ENCODE data around the gene PCDHGC5. TPM values are rescaled to one million over a fixed set of nuclear protein-coding genes. Genes with fewer than 3 reads are reported as not detected.

PCDHGC5 gene
- total and polyA plus RNA-seq, 11 donors: 0.72 to 5.4 (median 3.0) TPM

DNA sequence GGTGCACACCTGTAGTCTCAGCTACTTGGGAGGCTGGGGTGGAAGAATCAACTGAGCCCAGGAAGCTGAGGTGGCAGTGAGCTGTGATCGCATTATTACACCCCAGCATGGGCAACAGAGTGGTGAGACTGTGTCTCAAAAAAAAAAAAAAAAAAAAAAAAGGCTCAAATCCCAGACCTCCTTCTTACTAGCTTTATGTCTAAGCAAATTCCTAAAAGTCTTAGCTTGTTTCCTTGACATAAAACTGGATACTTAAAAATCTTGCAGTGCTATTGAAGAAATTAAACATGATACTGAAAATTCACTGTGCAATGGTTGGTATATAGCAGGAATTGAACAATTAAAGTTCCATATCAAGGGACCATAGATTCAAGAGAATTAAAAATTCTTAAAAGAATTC lies 45.0 kb downstream of the PCDHGC5 start:
- Histone ChIP-seq H3K9me3 (no peaks in the 10 kb centered on the region), H3K27me3 (no peaks in the 10 kb centered on the region), H3K36me3 (peaks cover 0 to 67% (median 20%) of the 10 kb centered on the region in 9 donors), H3K4me3 (no peak overlapping the region), H3K27ac (no peak overlapping the region), H3K4me1 (peaks cover 2 to 22% (median 17%) of the 10 kb centered on the region in 12 donors)
- TF ChIP-seq POLR2A (IDR thresholded peaks at IDR 0.05): no peak
- TF ChIP-seq, protein P1, sequence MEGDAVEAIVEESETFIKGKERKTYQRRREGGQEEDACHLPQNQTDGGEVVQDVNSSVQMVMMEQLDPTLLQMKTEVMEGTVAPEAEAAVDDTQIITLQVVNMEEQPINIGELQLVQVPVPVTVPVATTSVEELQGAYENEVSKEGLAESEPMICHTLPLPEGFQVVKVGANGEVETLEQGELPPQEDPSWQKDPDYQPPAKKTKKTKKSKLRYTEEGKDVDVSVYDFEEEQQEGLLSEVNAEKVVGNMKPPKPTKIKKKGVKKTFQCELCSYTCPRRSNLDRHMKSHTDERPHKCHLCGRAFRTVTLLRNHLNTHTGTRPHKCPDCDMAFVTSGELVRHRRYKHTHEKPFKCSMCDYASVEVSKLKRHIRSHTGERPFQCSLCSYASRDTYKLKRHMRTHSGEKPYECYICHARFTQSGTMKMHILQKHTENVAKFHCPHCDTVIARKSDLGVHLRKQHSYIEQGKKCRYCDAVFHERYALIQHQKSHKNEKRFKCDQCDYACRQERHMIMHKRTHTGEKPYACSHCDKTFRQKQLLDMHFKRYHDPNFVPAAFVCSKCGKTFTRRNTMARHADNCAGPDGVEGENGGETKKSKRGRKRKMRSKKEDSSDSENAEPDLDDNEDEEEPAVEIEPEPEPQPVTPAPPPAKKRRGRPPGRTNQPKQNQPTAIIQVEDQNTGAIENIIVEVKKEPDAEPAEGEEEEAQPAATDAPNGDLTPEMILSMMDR (IDR thresholded peaks at IDR 0.05): no peak
- WGBS, 4 donors: 100% methylated on average over 1 of the region's 1 CpG
- DNase-seq (no peak), ATAC-seq (no peak)
- intact Hi-C loops (cut with DNase I): no loop called here

DNA sequence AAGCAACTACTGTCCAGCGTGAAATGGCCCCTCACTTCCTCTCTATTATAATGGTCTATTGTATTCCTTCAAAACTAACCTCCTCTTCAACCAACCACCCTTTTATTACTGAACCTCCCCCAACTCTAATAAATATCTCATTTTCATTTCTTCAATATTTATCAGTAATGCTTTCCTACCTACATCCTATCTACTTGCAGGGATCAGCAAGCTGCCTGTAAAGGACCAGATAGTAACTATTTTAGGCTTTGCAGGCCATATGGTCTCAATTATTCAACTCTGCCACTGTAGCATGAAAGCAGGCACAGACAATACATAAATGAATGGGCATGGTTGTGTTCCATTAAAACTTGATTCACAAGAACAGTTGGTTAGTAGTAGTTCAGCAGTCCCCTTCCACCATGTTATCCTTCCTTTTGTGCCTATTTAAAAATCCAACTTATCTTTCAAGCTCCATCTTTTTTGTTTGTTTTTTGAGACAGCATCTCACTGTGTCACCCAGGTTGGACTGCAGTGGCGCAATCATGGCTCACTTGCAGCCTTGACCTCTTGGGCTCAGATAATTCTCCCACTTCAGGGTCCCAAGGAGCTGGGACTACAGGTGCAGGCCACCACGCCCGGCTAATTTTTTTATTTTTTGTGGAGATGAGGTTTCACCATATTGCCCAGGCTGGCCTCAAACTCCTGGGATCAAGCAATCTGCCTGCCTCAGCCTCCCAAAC lies 45.8 kb downstream of the PCDHGC5 start:
- intact Hi-C loops (cut with DNase I): no loop called here
- Histone ChIP-seq H3K36me3 (peaks cover 0 to 61% (median 20%) of the 10 kb centered on the region in 9 donors), H3K9me3 (no peaks in the 10 kb centered on the region), H3K4me3 (no peak overlapping the region), H3K4me1 (peaks cover 0 to 15% (median 10%) of the 10 kb centered on the region in 12 donors), H3K27me3 (no peaks in the 10 kb centered on the region), H3K27ac (no peak overlapping the region)
- WGBS, 4 donors: 91 to 95% (median 95%) methylated on average over 4 of the region's 4 CpGs
- no peak for DNase-seq
- ATAC-seq: no peak
- TF ChIP-seq, protein P1 (IDR thresholded peaks at IDR 0.05): no peak
- TF ChIP-seq POLR2A (IDR thresholded peaks at IDR 0.05): no peak

Other genes starting within 250 kb of the PCDHGC5 start
- 1 to 10 TPM; 3.7 to 7.5 (median 4.5) TPM for gene PCDHB15, start 243.7 kb upstream of the PCDHGC5 start, total RNA-seq
- gene PCDHB15, start 243.7 kb upstream of the PCDHGC5 start, polyA plus RNA-seq: 1 to 10 TPM; 1.6 to 2.8 TPM
- not detected for gene SLC25A2, start 185.0 kb upstream of the PCDHGC5 start, total RNA-seq
- gene SLC25A2, start 185.0 kb upstream of the PCDHGC5 start, polyA plus RNA-seq: not detected
- 100 to 1,000 TPM in 4 of 9 donors, 10 to 100 TPM in 5; 73.9 to 107 (median 99.9) TPM for gene TAF7, start 168.3 kb upstream of the PCDHGC5 start, total RNA-seq
- gene TAF7, start 168.3 kb upstream of the PCDHGC5 start, polyA plus RNA-seq: 100 to 1,000 TPM in 1 of 2 donors, 10 to 100 TPM in 1; 47.2 to 159 TPM
- gene PCDHGA1, start 158.6 kb upstream of the PCDHGC5 start, total RNA-seq: 1 to 10 TPM; 2.1 to 4.9 (median 3.5) TPM
- gene PCDHGA1, start 158.6 kb upstream of the PCDHGC5 start, polyA plus RNA-seq: 1 to 10 TPM; 1.3 to 1.4 TPM
- gene PCDHGA2, start 150.3 kb upstream of the PCDHGC5 start, total RNA-seq: 10 to 100 TPM in 6 of 9 donors, 1 to 10 TPM in 3; 5.8 to 15.1 (median 10.7) TPM
- 1 to 10 TPM; 2.7 to 3.6 TPM for gene PCDHGA2, start 150.3 kb upstream of the PCDHGC5 start, polyA plus RNA-seq
- 10 to 100 TPM in 8 of 9 donors, 1 to 10 TPM in 1; 7.6 to 27.2 (median 14.7) TPM for gene PCDHGA3, start 145.3 kb upstream of the PCDHGC5 start, total RNA-seq
- 1 to 10 TPM; 3.5 to 5.9 TPM for gene PCDHGA3, start 145.3 kb upstream of the PCDHGC5 start, polyA plus RNA-seq
- gene PCDHGB1, start 139.0 kb upstream of the PCDHGC5 start, total RNA-seq: 10 to 100 TPM in 4 of 9 donors, 1 to 10 TPM in 5; 4.4 to 11.9 (median 8.6) TPM
- 1 to 10 TPM in 1 of 2 donors, under 1 TPM in 1; 0.85 to 5.9 TPM for gene PCDHGB1, start 139.0 kb upstream of the PCDHGC5 start, polyA plus RNA-seq
- gene PCDHGA4, start 134.1 kb upstream of the PCDHGC5 start, total RNA-seq: 10 to 100 TPM in 5 of 9 donors, 1 to 10 TPM in 4; 5.1 to 13.7 (median 11.0) TPM
- gene PCDHGA4, start 134.1 kb upstream of the PCDHGC5 start, polyA plus RNA-seq: 1 to 10 TPM; 2.5 to 5.1 TPM
- 10 to 100 TPM in 5 of 9 donors, 1 to 10 TPM in 4; 4.4 to 13.8 (median 10.4) TPM for gene PCDHGB2, start 129.1 kb upstream of the PCDHGC5 start, total RNA-seq
- gene PCDHGB2, start 129.1 kb upstream of the PCDHGC5 start, polyA plus RNA-seq: 1 to 10 TPM; 2.1 to 3.9 TPM
- 1 to 10 TPM; 2.9 to 9.6 (median 7.2) TPM for gene PCDHGA5, start 124.9 kb upstream of the PCDHGC5 start, total RNA-seq
- gene PCDHGA5, start 124.9 kb upstream of the PCDHGC5 start, polyA plus RNA-seq: 1 to 10 TPM; 1.5 to 4.4 TPM
- gene PCDHGB3, start 118.8 kb upstream of the PCDHGC5 start, total RNA-seq: 10 to 100 TPM in 4 of 9 donors, 1 to 10 TPM in 5; 4.0 to 14.9 (median 9.8) TPM
- 1 to 10 TPM; 1.7 to 5.4 TPM for gene PCDHGB3, start 118.8 kb upstream of the PCDHGC5 start, polyA plus RNA-seq
- gene PCDHGA6, start 115.2 kb upstream of the PCDHGC5 start, total RNA-seq: 10 to 100 TPM in 1 of 9 donors, 1 to 10 TPM in 8; 3.6 to 10.3 (median 7.7) TPM
- 1 to 10 TPM; 2.2 to 6.7 TPM for gene PCDHGA6, start 115.2 kb upstream of the PCDHGC5 start, polyA plus RNA-seq
- 10 to 100 TPM in 2 of 9 donors, 1 to 10 TPM in 7; 4.4 to 14.1 (median 7.6) TPM for gene PCDHGA7, start 106.3 kb upstream of the PCDHGC5 start, total RNA-seq
- 1 to 10 TPM; 1.4 to 5.1 TPM for gene PCDHGA7, start 106.3 kb upstream of the PCDHGC5 start, polyA plus RNA-seq
- 10 to 100 TPM in 2 of 9 donors, 1 to 10 TPM in 7; 4.5 to 11.9 (median 7.3) TPM for gene PCDHGB4, start 101.4 kb upstream of the PCDHGC5 start, total RNA-seq
- gene PCDHGB4, start 101.4 kb upstream of the PCDHGC5 start, polyA plus RNA-seq: 1 to 10 TPM; 2.0 to 3.8 TPM
- gene PCDHGA8, start 96.4 kb upstream of the PCDHGC5 start, total RNA-seq: 10 to 100 TPM in 3 of 9 donors, 1 to 10 TPM in 6; 4.7 to 14.6 (median 8.1) TPM
- gene PCDHGA8, start 96.4 kb upstream of the PCDHGC5 start, polyA plus RNA-seq: 1 to 10 TPM in 1 of 2 donors, under 1 TPM in 1; 0.76 to 3.8 TPM
- 10 to 100 TPM in 3 of 9 donors, 1 to 10 TPM in 6; 5.9 to 15.5 (median 9.9) TPM for gene PCDHGB5, start 91.1 kb upstream of the PCDHGC5 start, total RNA-seq
- gene PCDHGB5, start 91.1 kb upstream of the PCDHGC5 start, polyA plus RNA-seq: 1 to 10 TPM; 4.4 to 5.1 TPM
- 1 to 10 TPM; 2.3 to 9.6 (median 5.3) TPM for gene PCDHGA9, start 86.3 kb upstream of the PCDHGC5 start, total RNA-seq
- 1 to 10 TPM; 1.3 to 5.5 TPM for gene PCDHGA9, start 86.3 kb upstream of the PCDHGC5 start, polyA plus RNA-seq
- gene PCDHGB6, start 81.1 kb upstream of the PCDHGC5 start, total RNA-seq: 10 to 100 TPM in 1 of 9 donors, 1 to 10 TPM in 8; 4.1 to 10.4 (median 6.5) TPM
- 1 to 10 TPM; 2.3 to 4.5 TPM for gene PCDHGB6, start 81.1 kb upstream of the PCDHGC5 start, polyA plus RNA-seq
- 10 to 100 TPM in 1 of 9 donors, 1 to 10 TPM in 8; 3.3 to 11.3 (median 6.1) TPM for gene PCDHGA10, start 76.1 kb upstream of the PCDHGC5 start, total RNA-seq
- 1 to 10 TPM; 1.1 to 3.1 TPM for gene PCDHGA10, start 76.1 kb upstream of the PCDHGC5 start, polyA plus RNA-seq
- 10 to 100 TPM in 5 of 9 donors, 1 to 10 TPM in 4; 5.1 to 15.0 (median 11.1) TPM for gene PCDHGB7, start 71.4 kb upstream of the PCDHGC5 start, total RNA-seq
- 1 to 10 TPM; 3.3 to 4.8 TPM for gene PCDHGB7, start 71.4 kb upstream of the PCDHGC5 start, polyA plus RNA-seq
- gene PCDHGA11, start 68.0 kb upstream of the PCDHGC5 start, total RNA-seq: 1 to 10 TPM; 2.8 to 9.0 (median 5.3) TPM
- gene PCDHGA11, start 68.0 kb upstream of the PCDHGC5 start, polyA plus RNA-seq: 1 to 10 TPM; 1.8 to 5.0 TPM
- gene PCDHGA12, start 58.6 kb upstream of the PCDHGC5 start, total RNA-seq: 10 to 100 TPM in 1 of 9 donors, 1 to 10 TPM in 8; 3.2 to 15.5 (median 7.3) TPM
- gene PCDHGA12, start 58.6 kb upstream of the PCDHGC5 start, polyA plus RNA-seq: 1 to 10 TPM; 3.2 to 5.0 TPM
- gene PCDHGC3, start 13.1 kb upstream of the PCDHGC5 start, total RNA-seq: 10 to 100 TPM; 12.3 to 32.5 (median 18.4) TPM
- 10 to 100 TPM; 23.3 to 34.8 TPM for gene PCDHGC3, start 13.1 kb upstream of the PCDHGC5 start, polyA plus RNA-seq
- 10 to 100 TPM in 1 of 9 donors, 1 to 10 TPM in 8; 1.7 to 10.4 (median 2.9) TPM for gene PCDHGC4, start 4.1 kb upstream of the PCDHGC5 start, total RNA-seq
- gene PCDHGC4, start 4.1 kb upstream of the PCDHGC5 start, polyA plus RNA-seq: 1 to 10 TPM in 1 of 2 donors, under 1 TPM in 1; 0.39 to 4.2 TPM
- 100 to 1,000 TPM in 1 of 9 donors, 10 to 100 TPM in 8; 38.8 to 137 (median 61.5) TPM for gene DIAPH1, start 129.9 kb downstream of the PCDHGC5 start, total RNA-seq
- gene DIAPH1, start 129.9 kb downstream of the PCDHGC5 start, polyA plus RNA-seq: 10 to 100 TPM; 29.9 to 79.6 TPM
- gene HDAC3, start 147.8 kb downstream of the PCDHGC5 start, total RNA-seq: 10 to 100 TPM; 24.5 to 39.0 (median 32.2) TPM
- gene HDAC3, start 147.8 kb downstream of the PCDHGC5 start, polyA plus RNA-seq: 10 to 100 TPM; 33.3 TPM
- 1 to 10 TPM in 3 of 9 donors, under 1 TPM in 6; 0.25 to 2.5 (median 0.65) TPM for gene RELL2, start 147.9 kb downstream of the PCDHGC5 start, total RNA-seq
- gene RELL2, start 147.9 kb downstream of the PCDHGC5 start, polyA plus RNA-seq: 1 to 10 TPM in 1 of 2 donors, under 1 TPM in 1; 0.88 to 2.7 TPM
- gene FCHSD1, start 162.3 kb downstream of the PCDHGC5 start, total RNA-seq: 1 to 10 TPM; 1.2 to 8.8 (median 2.3) TPM
- gene FCHSD1, start 162.3 kb downstream of the PCDHGC5 start, polyA plus RNA-seq: 1 to 10 TPM; 2.5 to 2.9 TPM
- 10 to 100 TPM in 6 of 9 donors, 1 to 10 TPM in 3; 8.9 to 20.5 (median 13.8) TPM for gene ARAP3, start 193.1 kb downstream of the PCDHGC5 start, total RNA-seq
- 10 to 100 TPM; 13.0 to 15.8 TPM for gene ARAP3, start 193.1 kb downstream of the PCDHGC5 start, polyA plus RNA-seq